HEK293 (cell line): ENCODE measurements around the gene TMEM35B.

Experiments
- KLF1 ChIP-seq: fragments of 450-650 bp; formaldehyde crosslinking; IDR thresholded peaks from 2 replicates; pipeline ENCODE4 v1.5.1; 2016; ENCODE audit warnings: missing biosample characterization, missing genetic modification characterization
- ZBTB7A ChIP-seq: fragments of 450-650 bp; formaldehyde crosslinking; IDR thresholded peaks from 2 replicates; pipeline ENCODE4 v1.5.1; 2016; ENCODE audit warnings: low read depth, missing biosample characterization, missing genetic modification characterization
- ZNF174 ChIP-seq: fragments of 450-650 bp; formaldehyde crosslinking; IDR thresholded peaks from 2 replicates; pipeline ENCODE4 v1.5.0; 2017; ENCODE audit warnings: missing biosample characterization, mild to moderate bottlenecking, missing genetic modification characterization
- ZNF211 ChIP-seq: fragments of 450-650 bp; formaldehyde crosslinking; IDR thresholded peaks from 2 replicates; pipeline ENCODE4 v1.5.1; 2016; ENCODE audit warnings: low read depth, missing biosample characterization, missing genetic modification characterization
- ZNF624 ChIP-seq: fragments of 450-650 bp; formaldehyde crosslinking; IDR thresholded peaks from 2 replicates; pipeline ENCODE4 v1.5.1; 2017; ENCODE audit warnings: missing biosample characterization, missing genetic modification characterization
- ZNF792 ChIP-seq: fragments of 450-650 bp; formaldehyde crosslinking; IDR thresholded peaks from 2 replicates; pipeline ENCODE4 v1.5.1; 2016; ENCODE audit warnings: missing biosample characterization, missing genetic modification characterization
- ZSCAN30 ChIP-seq: fragments of 450-650 bp; IDR thresholded peaks from 2 replicates; pipeline ENCODE4 v1.5.1; 2018; ENCODE audit warnings: missing biosample characterization, mild to moderate bottlenecking, missing genetic modification characterization, moderate library complexity
- TF ChIP-seq, protein P1 (sequence below): fragments of 450-650 bp; formaldehyde crosslinking; IDR thresholded peaks from 2 replicates; pipeline ENCODE4 v1.5.1; 2016; ENCODE audit warnings: missing biosample characterization, missing genetic modification characterization
- TF ChIP-seq, protein P2 (sequence below): fragments of 450-650 bp; formaldehyde crosslinking; IDR thresholded peaks from 2 replicates; pipeline ENCODE4 v1.5.1; 2016; ENCODE audit warnings: missing biosample characterization, missing genetic modification characterization, borderline replicate concordance
- TF ChIP-seq, protein P3 (sequence below): fragments of 450-650 bp; formaldehyde crosslinking; IDR thresholded peaks from 2 replicates; pipeline ENCODE4 v1.5.1; 2016; ENCODE audit warnings: missing biosample characterization, missing genetic modification characterization
- TF ChIP-seq, protein P4 (sequence below): fragments of 450-650 bp; IDR thresholded peaks from 2 replicates; pipeline ENCODE4 v1.5.1; 2018; ENCODE audit warnings: missing biosample characterization, missing genetic modification characterization

DNA sequence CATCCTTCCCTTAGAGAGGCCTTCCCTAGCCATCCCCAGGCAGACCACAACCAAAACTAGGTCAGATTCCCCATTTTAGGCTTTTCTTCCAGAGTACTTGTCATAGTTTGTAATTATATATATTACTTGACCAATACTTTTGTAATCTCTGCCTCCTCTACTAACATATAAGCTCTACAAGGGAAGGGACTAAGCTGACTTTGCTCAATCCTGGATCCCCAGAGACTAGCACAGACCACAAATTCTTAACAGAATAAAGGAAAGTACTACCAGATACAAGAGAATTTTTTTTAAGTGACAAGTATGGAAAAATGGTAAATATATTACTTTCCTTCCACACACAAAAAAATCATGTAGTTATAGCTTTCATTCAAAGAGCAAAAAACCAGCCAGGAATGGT lies 44.6 kb upstream of the TMEM35B start:
- TF ChIP-seq ZNF174 (tag by site-specific recombination) = no peak
- TF ChIP-seq, protein P1, sequence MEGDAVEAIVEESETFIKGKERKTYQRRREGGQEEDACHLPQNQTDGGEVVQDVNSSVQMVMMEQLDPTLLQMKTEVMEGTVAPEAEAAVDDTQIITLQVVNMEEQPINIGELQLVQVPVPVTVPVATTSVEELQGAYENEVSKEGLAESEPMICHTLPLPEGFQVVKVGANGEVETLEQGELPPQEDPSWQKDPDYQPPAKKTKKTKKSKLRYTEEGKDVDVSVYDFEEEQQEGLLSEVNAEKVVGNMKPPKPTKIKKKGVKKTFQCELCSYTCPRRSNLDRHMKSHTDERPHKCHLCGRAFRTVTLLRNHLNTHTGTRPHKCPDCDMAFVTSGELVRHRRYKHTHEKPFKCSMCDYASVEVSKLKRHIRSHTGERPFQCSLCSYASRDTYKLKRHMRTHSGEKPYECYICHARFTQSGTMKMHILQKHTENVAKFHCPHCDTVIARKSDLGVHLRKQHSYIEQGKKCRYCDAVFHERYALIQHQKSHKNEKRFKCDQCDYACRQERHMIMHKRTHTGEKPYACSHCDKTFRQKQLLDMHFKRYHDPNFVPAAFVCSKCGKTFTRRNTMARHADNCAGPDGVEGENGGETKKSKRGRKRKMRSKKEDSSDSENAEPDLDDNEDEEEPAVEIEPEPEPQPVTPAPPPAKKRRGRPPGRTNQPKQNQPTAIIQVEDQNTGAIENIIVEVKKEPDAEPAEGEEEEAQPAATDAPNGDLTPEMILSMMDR (tag by site-specific recombination) = no peak
- TF ChIP-seq, protein P2, sequence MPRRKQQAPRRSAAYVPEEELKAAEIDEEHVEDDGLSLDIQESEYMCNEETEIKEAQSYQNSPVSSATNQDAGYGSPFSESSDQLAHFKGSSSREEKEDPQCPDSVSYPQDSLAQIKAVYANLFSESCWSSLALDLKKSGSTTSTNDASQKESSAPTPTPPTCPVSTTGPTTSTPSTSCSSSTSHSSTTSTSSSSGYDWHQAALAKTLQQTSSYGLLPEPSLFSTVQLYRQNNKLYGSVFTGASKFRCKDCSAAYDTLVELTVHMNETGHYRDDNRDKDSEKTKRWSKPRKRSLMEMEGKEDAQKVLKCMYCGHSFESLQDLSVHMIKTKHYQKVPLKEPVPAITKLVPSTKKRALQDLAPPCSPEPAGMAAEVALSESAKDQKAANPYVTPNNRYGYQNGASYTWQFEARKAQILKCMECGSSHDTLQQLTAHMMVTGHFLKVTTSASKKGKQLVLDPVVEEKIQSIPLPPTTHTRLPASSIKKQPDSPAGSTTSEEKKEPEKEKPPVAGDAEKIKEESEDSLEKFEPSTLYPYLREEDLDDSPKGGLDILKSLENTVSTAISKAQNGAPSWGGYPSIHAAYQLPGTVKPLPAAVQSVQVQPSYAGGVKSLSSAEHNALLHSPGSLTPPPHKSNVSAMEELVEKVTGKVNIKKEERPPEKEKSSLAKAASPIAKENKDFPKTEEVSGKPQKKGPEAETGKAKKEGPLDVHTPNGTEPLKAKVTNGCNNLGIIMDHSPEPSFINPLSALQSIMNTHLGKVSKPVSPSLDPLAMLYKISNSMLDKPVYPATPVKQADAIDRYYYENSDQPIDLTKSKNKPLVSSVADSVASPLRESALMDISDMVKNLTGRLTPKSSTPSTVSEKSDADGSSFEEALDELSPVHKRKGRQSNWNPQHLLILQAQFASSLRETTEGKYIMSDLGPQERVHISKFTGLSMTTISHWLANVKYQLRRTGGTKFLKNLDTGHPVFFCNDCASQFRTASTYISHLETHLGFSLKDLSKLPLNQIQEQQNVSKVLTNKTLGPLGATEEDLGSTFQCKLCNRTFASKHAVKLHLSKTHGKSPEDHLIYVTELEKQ (tag by site-specific recombination) = no peak
- TF ChIP-seq, protein P3, sequence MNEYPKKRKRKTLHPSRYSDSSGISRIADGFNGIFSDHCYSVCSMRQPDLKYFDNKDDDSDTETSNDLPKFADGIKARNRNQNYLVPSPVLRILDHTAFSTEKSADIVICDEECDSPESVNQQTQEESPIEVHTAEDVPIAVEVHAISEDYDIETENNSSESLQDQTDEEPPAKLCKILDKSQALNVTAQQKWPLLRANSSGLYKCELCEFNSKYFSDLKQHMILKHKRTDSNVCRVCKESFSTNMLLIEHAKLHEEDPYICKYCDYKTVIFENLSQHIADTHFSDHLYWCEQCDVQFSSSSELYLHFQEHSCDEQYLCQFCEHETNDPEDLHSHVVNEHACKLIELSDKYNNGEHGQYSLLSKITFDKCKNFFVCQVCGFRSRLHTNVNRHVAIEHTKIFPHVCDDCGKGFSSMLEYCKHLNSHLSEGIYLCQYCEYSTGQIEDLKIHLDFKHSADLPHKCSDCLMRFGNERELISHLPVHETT (tag by site-specific recombination) = no peak
- TF ChIP-seq KLF1 (tag by site-specific recombination) = no peak
- TF ChIP-seq, protein P4, sequence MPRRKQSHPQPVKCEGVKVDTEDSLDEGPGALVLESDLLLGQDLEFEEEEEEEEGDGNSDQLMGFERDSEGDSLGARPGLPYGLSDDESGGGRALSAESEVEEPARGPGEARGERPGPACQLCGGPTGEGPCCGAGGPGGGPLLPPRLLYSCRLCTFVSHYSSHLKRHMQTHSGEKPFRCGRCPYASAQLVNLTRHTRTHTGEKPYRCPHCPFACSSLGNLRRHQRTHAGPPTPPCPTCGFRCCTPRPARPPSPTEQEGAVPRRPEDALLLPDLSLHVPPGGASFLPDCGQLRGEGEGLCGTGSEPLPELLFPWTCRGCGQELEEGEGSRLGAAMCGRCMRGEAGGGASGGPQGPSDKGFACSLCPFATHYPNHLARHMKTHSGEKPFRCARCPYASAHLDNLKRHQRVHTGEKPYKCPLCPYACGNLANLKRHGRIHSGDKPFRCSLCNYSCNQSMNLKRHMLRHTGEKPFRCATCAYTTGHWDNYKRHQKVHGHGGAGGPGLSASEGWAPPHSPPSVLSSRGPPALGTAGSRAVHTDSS (tag by site-specific recombination) = no peak
- TF ChIP-seq ZNF792 (tag by site-specific recombination) = no peak
- no peak for TF ChIP-seq ZSCAN30 (tag by site-specific recombination)
- no peak for TF ChIP-seq ZBTB7A (tag by site-specific recombination)
- no peak for TF ChIP-seq ZNF211
- no peak for TF ChIP-seq ZNF624 (tag by site-specific recombination)
